Liver (tissue), 9 donors: ENCODE results near the gene CCDC141. TPM values are rescaled to one million over a fixed set of nuclear protein-coding genes. Genes with fewer than 3 reads are reported as not detected.

Source experiments
- DNase-seq: peaks from one replicate; pipeline ENCODE4 v3.0.0-alpha.2; 2017; ENCODE audit warnings: low spot score
- H3K27ac ChIP-seq, 2 donors: one replicate each; pipeline ENCODE4 v1.7.0; 2013; ENCODE audit warnings: inconsistent platforms in 2 of 2, low read length in 2 of 2, control low read depth in 1 of 2, low read depth in 1 of 2, mild to moderate bottlenecking in 1 of 2
- H3K27me3 ChIP-seq, 4 donors: one replicate each; pipeline versions ENCODE4 v1.6.1 to v1.7.0; 2013; ENCODE audit warnings: low read length in 3 of 4, inconsistent platforms in 1 of 4, mild to moderate bottlenecking in 1 of 4, moderate library complexity in 1 of 4; ENCODE audit not compliant: control insufficient read depth in 4 of 4, insufficient read depth in 4 of 4
- H3K36me3 ChIP-seq, 4 donors: one replicate each; pipeline versions ENCODE4 v1.6.1 to v1.7.0; 2013; ENCODE audit warnings: low read length in 3 of 4, mild to moderate bottlenecking in 3 of 4, low read depth in 1 of 4, moderate library complexity in 1 of 4; ENCODE audit not compliant: control insufficient read depth in 4 of 4, insufficient read depth in 3 of 4
- H3K4me1 ChIP-seq, 4 donors: one replicate each; pipeline versions ENCODE4 v1.6.1 to v1.7.0; 2013; ENCODE audit warnings: low read length in 3 of 4, mild to moderate bottlenecking in 3 of 4, moderate library complexity in 1 of 4; ENCODE audit not compliant: control insufficient read depth in 4 of 4, insufficient read depth in 4 of 4
- H3K4me3 ChIP-seq, 3 donors: one replicate each; pipeline versions ENCODE4 v1.6.1 to v1.7.0; 2013; ENCODE audit warnings: low read length in 3 of 3, control low read depth in 1 of 3, low read depth in 1 of 3, mild to moderate bottlenecking in 1 of 3
- H3K9ac ChIP-seq, 2 donors: one replicate each; pipeline ENCODE4 v1.7.0; 2013; ENCODE audit warnings: low read length in 2 of 2, mild to moderate bottlenecking in 2 of 2, moderate library complexity in 2 of 2, control low read depth in 1 of 2, low read depth in 1 of 2
- H3K9me3 ChIP-seq, 4 donors: one replicate each; pipeline versions ENCODE4 v1.6.1 to v1.7.0; 2013; ENCODE audit warnings: low read length in 3 of 4; ENCODE audit not compliant: control insufficient read depth in 4 of 4
- ATF3 ChIP-seq: IDR thresholded peaks from 2 replicates; pipeline ENCODE4 v1.6.1; 2016; ENCODE audit warnings: antibody characterized with exemption
- CTCF ChIP-seq: fragments of 150-350 bp; IDR thresholded peaks from 2 replicates; pipeline ENCODE4 v1.5.1; 2017; ENCODE audit warnings: improper control_type of control experiment, low read depth, low read length; ENCODE audit not compliant: missing input control
- EGR1 ChIP-seq, 2 donors: IDR thresholded peaks; 2 replicates each; pipeline ENCODE4 v1.6.1; 2016 to 2018; ENCODE audit warnings: antibody characterized with exemption in 2 of 2, low read depth in 2 of 2
- FOXA1 ChIP-seq: IDR thresholded peaks from 2 replicates; pipeline ENCODE4 v1.6.1; 2016; ENCODE audit warnings: antibody characterized with exemption
- FOXA2 ChIP-seq: IDR thresholded peaks from 2 replicates; pipeline ENCODE4 v1.6.1; 2016; ENCODE audit warnings: antibody characterized with exemption
- GABPA ChIP-seq, 2 donors: IDR thresholded peaks in 1 of 2; conservative IDR thresholded peaks in 1 of 2; 2 replicates each; pipeline ENCODE4 v1.6.1; 2016; ENCODE audit warnings: antibody characterized with exemption in 2 of 2, mild to moderate bottlenecking in 1 of 2, moderate library complexity in 1 of 2
- HNF4G ChIP-seq: IDR thresholded peaks from 2 replicates; pipeline ENCODE4 v1.6.1; 2016; ENCODE audit warnings: antibody characterized with exemption
- JUND ChIP-seq, 2 donors: IDR thresholded peaks; 2 replicates each; pipeline ENCODE4 v1.6.1; 2016; ENCODE audit warnings: antibody characterized with exemption in 2 of 2
- MAX ChIP-seq: IDR thresholded peaks from 2 replicates; pipeline ENCODE4 v1.6.1; 2016; ENCODE audit warnings: antibody characterized with exemption
- NR2F2 ChIP-seq: IDR thresholded peaks from 2 replicates; pipeline ENCODE4 v1.6.1; 2016; ENCODE audit warnings: antibody characterized with exemption
- RAD21 ChIP-seq, 2 donors: IDR thresholded peaks; 2 replicates each; pipeline ENCODE4 v1.6.1; 2016; ENCODE audit warnings: antibody characterized with exemption in 2 of 2, mild to moderate bottlenecking in 2 of 2
- RXRA ChIP-seq, 2 donors: IDR thresholded peaks; 2 replicates each; pipeline ENCODE4 v1.6.1; 2017 to 2018; ENCODE audit warnings: antibody characterized with exemption in 2 of 2, mild to moderate bottlenecking in 1 of 2
- SP1 ChIP-seq: IDR thresholded peaks from 2 replicates; pipeline ENCODE4 v1.6.1; 2018; ENCODE audit warnings: antibody characterized with exemption, mild to moderate bottlenecking
- TAF1 ChIP-seq: conservative IDR thresholded peaks from 2 replicates; pipeline ENCODE4 v1.6.1; 2016; ENCODE audit warnings: antibody characterized with exemption, mild to moderate bottlenecking
- YY1 ChIP-seq: IDR thresholded peaks from 2 replicates; pipeline ENCODE4 v1.6.1; 2016; ENCODE audit warnings: antibody characterized with exemption, mild to moderate bottlenecking
- ZBTB33 ChIP-seq: IDR thresholded peaks from 2 replicates; pipeline ENCODE4 v1.6.1; 2016; ENCODE audit warnings: antibody characterized with exemption
- WGBS: extraction: QIAGEN DNeasy Blood & Tissue Kit; methylation state at CpG from one replicate; pipeline ENCODE4 v1.1.7; 2013; 5-methylcytosine and 5-hydroxymethylcytosine counted together
- polyA plus RNA-seq, 2 donors: library from polyadenylated mRNA; stranded (reverse) in 1 of 2; unstranded in 1 of 2; fragments of 200-250 nt in 1 of 2; fragments of >200 nt in 1 of 2; fragmentation: Nextera tagmentation in 1 of 2; extraction: Ambion mirVana in 1 of 2; gene quantifications; one replicate each; pipeline versions ENCODE4 v1.2.1 to v1.2.3, GENCODE V29; 2013 to 2015
- total RNA-seq, 2 donors: library from RNA; depleted of rRNA; stranded (reverse); fragments of >200 nt; gene quantifications; one replicate each; pipeline ENCODE4 v1.2.3, GENCODE V29; 2014
- TF ChIP-seq, protein P1 (sequence below): IDR thresholded peaks from 2 replicates; pipeline ENCODE4 v1.6.1; 2016; ENCODE audit warnings: antibody characterized with exemption, mild to moderate bottlenecking
- donor health status: healthy.
- donor health status: healthy.
- donor health status: healthy.
- donor health status: healthy.
- donor health status: healthy.

The CCDC141 gene
- total and polyA plus RNA-seq, 4 donors = 0.05 to 1.0 (median 0.39) TPM

DNA sequence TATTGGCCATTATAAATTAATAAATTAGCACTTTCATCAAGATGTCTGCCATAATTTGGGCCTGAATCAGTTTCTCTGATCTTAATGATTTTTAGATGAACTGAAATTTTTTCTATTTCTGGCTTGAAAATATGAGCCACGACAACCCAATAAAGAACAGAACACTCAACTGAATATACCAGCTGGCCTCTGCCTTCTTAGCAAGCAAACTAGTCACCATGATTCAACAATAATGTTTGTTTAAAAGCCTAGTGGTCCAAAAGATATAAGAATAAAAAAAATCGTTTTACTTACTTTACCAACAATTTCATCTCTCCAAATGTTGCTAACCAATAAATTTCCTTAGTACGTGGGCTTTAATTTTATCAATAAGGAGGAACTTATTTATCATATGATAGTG is 176.0 kb downstream of the CCDC141 start:
- H3K27ac ChIP-seq = no peak overlapping the region
- H3K36me3 ChIP-seq = no peaks in the 10 kb centered on the region
- TF ChIP-seq RAD21 (IDR thresholded peaks at IDR 0.05) (no peak), TAF1 (no peak), NR2F2 (no peak), GABPA (IDR thresholded peaks at IDR 0.05 in 1 of 2, conservative IDR thresholded peaks at IDR 0.05 in 1 of 2) (no peak), HNF4G (no peak), MAX (no peak), EGR1 (IDR thresholded peaks at IDR 0.05; ENCODE audit: low read depth in 2 of 2) (no peak), JUND (IDR thresholded peaks at IDR 0.05) (no peak), ATF3 (no peak), RXRA (IDR thresholded peaks at IDR 0.05) (no peak), FOXA1 (no peak), CTCF (no peak), SP1 (no peak), FOXA2 (no peak), YY1 (no peak), ZBTB33 (no peak)
- TF ChIP-seq, protein P1, sequence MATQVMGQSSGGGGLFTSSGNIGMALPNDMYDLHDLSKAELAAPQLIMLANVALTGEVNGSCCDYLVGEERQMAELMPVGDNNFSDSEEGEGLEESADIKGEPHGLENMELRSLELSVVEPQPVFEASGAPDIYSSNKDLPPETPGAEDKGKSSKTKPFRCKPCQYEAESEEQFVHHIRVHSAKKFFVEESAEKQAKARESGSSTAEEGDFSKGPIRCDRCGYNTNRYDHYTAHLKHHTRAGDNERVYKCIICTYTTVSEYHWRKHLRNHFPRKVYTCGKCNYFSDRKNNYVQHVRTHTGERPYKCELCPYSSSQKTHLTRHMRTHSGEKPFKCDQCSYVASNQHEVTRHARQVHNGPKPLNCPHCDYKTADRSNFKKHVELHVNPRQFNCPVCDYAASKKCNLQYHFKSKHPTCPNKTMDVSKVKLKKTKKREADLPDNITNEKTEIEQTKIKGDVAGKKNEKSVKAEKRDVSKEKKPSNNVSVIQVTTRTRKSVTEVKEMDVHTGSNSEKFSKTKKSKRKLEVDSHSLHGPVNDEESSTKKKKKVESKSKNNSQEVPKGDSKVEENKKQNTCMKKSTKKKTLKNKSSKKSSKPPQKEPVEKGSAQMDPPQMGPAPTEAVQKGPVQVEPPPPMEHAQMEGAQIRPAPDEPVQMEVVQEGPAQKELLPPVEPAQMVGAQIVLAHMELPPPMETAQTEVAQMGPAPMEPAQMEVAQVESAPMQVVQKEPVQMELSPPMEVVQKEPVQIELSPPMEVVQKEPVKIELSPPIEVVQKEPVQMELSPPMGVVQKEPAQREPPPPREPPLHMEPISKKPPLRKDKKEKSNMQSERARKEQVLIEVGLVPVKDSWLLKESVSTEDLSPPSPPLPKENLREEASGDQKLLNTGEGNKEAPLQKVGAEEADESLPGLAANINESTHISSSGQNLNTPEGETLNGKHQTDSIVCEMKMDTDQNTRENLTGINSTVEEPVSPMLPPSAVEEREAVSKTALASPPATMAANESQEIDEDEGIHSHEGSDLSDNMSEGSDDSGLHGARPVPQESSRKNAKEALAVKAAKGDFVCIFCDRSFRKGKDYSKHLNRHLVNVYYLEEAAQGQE = no peak
- no peak overlapping the region for H3K4me3 ChIP-seq
- no peaks in the 10 kb centered on the region for H3K4me1 ChIP-seq
- no peaks in the 10 kb centered on the region for H3K27me3 ChIP-seq
- H3K9ac ChIP-seq = no peak overlapping the region
- no peak for DNase-seq
- H3K9me3 ChIP-seq = no peaks in the 10 kb centered on the region
- WGBS = 80% methylated on average over 3 of the region's 3 CpGs

DNA sequence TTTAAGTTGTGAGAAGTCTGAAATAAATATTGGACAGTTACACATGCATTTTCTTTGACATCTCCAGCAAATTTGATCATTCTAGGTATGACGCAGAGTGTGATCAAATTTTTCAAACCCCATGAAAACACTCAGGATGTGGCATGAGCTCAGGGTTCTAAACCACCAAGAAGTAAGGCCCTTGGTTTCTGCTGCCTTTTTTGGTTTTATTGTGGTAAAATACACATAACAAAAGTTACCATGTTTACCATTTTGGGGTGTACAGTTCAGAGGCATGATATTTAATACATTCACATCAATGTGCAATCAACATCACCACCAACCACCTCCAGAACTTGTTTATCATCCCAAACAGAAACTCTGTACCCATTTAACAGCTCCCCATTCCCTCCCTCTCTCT is 178.4 kb downstream of the CCDC141 start:
- TF ChIP-seq EGR1 (IDR thresholded peaks at IDR 0.05; ENCODE audit: low read depth in 2 of 2) = no peak
- no peak for TF ChIP-seq TAF1
- no peak for DNase-seq
- Histone ChIP-seq H3K4me1 (no peaks in the 10 kb centered on the region), H3K9ac (no peak overlapping the region), H3K27me3 (no peaks in the 10 kb centered on the region), H3K36me3 (no peaks in the 10 kb centered on the region), H3K27ac (no peak overlapping the region), H3K4me3 (no peak overlapping the region), H3K9me3 (no peaks in the 10 kb centered on the region)
- WGBS = 83% methylated on average over 1 of the region's 1 CpG
